A549 (cell line): ENCODE data around the gene VWA8.

Experiments
- CEBPB ChIP-seq, 2 experiments: fragments of >200 bp in 1 of 2; sonication (Bioruptor Twin) in 1 of 2; formaldehyde crosslinking in 1 of 2; IDR thresholded peaks; 2 replicates each; pipeline ENCODE4 v1.6.1; 2012 to 2016
- CTCF ChIP-seq: fragments of >200 bp; sonication (Bioruptor Twin); formaldehyde crosslinking; IDR thresholded peaks from 3 replicates; pipeline ENCODE4 v1.5.1; 2016
- EP300 ChIP-seq, 2 experiments: fragments of >200 bp; sonication (Bioruptor Twin); formaldehyde crosslinking; IDR thresholded peaks; 2 replicates in 1 of 2; 3 replicates in 1 of 2; pipeline ENCODE4 v1.6.1; 2016 to 2017
- FOXS1 ChIP-seq: fragments of 250-450 bp; sonication (Bioruptor Pico); IDR thresholded peaks from 2 replicates; pipeline ENCODE4 v1.5.0; 2020; ENCODE audit warnings: mild to moderate bottlenecking, moderate library complexity
- POLR2A ChIP-seq: IDR thresholded peaks from 2 replicates; pipeline ENCODE4 v1.6.1; 2012; ENCODE audit warnings: mild to moderate bottlenecking, low read length
- RAD21 ChIP-seq, 2 experiments: fragments of >200 bp in 1 of 2; sonication (Bioruptor Twin) in 1 of 2; formaldehyde crosslinking in 1 of 2; IDR thresholded peaks in 1 of 2; conservative IDR thresholded peaks in 1 of 2; 2 replicates in 1 of 2; 3 replicates in 1 of 2; pipeline ENCODE4 v1.6.1; 2012 to 2018; ENCODE audit warnings: inconsistent platforms in 1 of 2
- RARB ChIP-seq: fragments of 250-450 bp; sonication (Bioruptor Pico); IDR thresholded peaks from 2 replicates; pipeline ENCODE4 v1.8.0; 2021; ENCODE audit warnings: mild to moderate bottlenecking, moderate library complexity
- RCOR1 ChIP-seq: fragments of 150-350 bp; IDR thresholded peaks from 2 replicates; pipeline ENCODE4 v1.6.1; 2014; ENCODE audit warnings: antibody characterized with exemption, low read length, low read depth
- TF ChIP-seq, protein P1 (sequence below): fragments of 200-600 bp; sonication (generic); IDR thresholded peaks from 2 replicates; pipeline ENCODE4 v1.6.1; 2016; ENCODE audit warnings: antibody characterized with exemption, mild to moderate bottlenecking, moderate library complexity

DNA sequence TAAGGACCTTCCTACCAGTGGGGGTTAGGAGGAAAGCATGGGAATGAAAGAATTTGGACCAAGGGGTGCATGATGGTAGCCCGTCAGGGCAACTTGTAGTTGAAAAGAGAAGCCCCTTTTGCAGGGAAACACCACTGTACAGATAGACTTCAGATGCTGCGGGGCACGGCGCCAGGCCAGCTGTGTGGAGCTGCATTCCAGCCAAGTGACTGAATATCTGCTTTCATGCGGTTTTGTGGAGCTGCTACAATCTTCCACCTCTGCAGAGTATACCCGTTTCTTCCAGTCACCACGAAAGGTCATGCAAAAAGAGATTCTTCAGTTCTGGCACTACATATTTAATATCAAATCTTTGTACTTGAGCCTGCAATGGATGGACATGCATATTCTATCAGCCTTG is 398.8 kb downstream of the VWA8 start:
- no peak for TF ChIP-seq RCOR1
- no peak for TF ChIP-seq CTCF
- no peak for TF ChIP-seq POLR2A
- no peak for TF ChIP-seq RARB (CRISPR knock-in tag)
- no peak for TF ChIP-seq EP300 (IDR thresholded peaks at IDR 0.05)
- no peak for TF ChIP-seq FOXS1 (CRISPR knock-in tag)
- TF ChIP-seq, protein P1, sequence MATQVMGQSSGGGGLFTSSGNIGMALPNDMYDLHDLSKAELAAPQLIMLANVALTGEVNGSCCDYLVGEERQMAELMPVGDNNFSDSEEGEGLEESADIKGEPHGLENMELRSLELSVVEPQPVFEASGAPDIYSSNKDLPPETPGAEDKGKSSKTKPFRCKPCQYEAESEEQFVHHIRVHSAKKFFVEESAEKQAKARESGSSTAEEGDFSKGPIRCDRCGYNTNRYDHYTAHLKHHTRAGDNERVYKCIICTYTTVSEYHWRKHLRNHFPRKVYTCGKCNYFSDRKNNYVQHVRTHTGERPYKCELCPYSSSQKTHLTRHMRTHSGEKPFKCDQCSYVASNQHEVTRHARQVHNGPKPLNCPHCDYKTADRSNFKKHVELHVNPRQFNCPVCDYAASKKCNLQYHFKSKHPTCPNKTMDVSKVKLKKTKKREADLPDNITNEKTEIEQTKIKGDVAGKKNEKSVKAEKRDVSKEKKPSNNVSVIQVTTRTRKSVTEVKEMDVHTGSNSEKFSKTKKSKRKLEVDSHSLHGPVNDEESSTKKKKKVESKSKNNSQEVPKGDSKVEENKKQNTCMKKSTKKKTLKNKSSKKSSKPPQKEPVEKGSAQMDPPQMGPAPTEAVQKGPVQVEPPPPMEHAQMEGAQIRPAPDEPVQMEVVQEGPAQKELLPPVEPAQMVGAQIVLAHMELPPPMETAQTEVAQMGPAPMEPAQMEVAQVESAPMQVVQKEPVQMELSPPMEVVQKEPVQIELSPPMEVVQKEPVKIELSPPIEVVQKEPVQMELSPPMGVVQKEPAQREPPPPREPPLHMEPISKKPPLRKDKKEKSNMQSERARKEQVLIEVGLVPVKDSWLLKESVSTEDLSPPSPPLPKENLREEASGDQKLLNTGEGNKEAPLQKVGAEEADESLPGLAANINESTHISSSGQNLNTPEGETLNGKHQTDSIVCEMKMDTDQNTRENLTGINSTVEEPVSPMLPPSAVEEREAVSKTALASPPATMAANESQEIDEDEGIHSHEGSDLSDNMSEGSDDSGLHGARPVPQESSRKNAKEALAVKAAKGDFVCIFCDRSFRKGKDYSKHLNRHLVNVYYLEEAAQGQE: no peak
- no peak for TF ChIP-seq CEBPB (IDR thresholded peaks at IDR 0.05)
- TF ChIP-seq RAD21 (conservative IDR thresholded peaks at IDR 0.05 in 1 of 2, IDR thresholded peaks at IDR 0.05 in 1 of 2): no peak
